Measurements from ENCODE around the gene RNF220.

DNA sequence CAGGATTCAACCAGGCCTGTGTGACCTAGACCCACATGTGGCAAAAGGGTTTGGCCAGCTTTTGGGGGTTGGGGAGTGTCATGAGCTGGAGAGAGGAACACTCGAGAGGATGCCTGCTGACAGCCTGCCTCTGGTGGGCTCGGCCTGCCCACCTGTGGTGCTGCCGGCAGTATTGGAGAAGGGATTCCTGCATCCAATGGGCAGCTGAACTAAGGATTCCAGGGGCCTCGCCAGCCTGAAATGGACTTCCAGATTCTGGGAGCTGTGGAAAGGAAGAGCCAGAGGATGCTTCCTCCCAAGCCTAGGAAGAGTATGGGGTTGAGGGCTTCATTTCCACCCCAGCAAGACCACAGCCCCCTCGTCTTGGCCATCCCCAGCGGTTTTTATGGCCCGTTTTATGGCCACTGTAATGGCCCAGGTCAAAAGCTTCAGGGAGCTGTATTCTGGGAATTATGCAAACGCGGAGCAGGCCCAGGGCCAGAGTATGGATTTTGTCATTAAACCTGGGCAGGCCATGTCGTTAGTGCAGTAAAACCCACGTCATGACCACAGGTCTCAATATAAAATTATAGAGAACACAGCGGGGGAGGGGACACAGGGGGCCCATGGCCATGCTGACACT lies 205.6 kb downstream of the RNF220 start:
- TF ChIP-seq, protein P1, sequence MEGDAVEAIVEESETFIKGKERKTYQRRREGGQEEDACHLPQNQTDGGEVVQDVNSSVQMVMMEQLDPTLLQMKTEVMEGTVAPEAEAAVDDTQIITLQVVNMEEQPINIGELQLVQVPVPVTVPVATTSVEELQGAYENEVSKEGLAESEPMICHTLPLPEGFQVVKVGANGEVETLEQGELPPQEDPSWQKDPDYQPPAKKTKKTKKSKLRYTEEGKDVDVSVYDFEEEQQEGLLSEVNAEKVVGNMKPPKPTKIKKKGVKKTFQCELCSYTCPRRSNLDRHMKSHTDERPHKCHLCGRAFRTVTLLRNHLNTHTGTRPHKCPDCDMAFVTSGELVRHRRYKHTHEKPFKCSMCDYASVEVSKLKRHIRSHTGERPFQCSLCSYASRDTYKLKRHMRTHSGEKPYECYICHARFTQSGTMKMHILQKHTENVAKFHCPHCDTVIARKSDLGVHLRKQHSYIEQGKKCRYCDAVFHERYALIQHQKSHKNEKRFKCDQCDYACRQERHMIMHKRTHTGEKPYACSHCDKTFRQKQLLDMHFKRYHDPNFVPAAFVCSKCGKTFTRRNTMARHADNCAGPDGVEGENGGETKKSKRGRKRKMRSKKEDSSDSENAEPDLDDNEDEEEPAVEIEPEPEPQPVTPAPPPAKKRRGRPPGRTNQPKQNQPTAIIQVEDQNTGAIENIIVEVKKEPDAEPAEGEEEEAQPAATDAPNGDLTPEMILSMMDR (IDR thresholded peaks at IDR 0.05): no peak
- no peak for TF ChIP-seq EP300 (IDR thresholded peaks at IDR 0.05; ENCODE audit: low read depth)
